Measurements from ENCODE around the gene B3GALT4. TPM values are rescaled to one million over a fixed set of nuclear protein-coding genes. Genes with fewer than 3 reads are reported as not detected.

Gene B3GALT4
- 15.9 TPM for total RNA-seq

- Histone ChIP-seq H3K9me3 (no peaks in the 10 kb centered on the region), H3K4me1 (peaks cover 9 to 36% of the 10 kb centered on the region in 2 donors), H3K27me3 (no peaks in the 10 kb centered on the region), H3K4me3 (peak within 1 kb of the TSS; percentile 69 to 80), H3K27ac (peak within 1 kb of the TSS; percentile 85 to 93), H3K36me3 (peaks cover 22 to 42% of the 10 kb centered on the region in 2 donors)
- peak; percentile 55 to 61 (median 57) for TF ChIP-seq CTCF (IDR thresholded peaks at IDR 0.05)
- intact Hi-C loops (cut with DNase I), result loop anchor here (1.0 kb wide), 2 partner anchors 11 to 21 kb away; partner anchors contain the start of gene RGL2
- peak in 1 of 2 donors; percentile 84 for DNase-seq (ENCODE audit: low spot score in 2 of 2)
These were observed at the start of gene B3GALT4 for GRCh38 chr6:33276864-33277662. Gene B3GALT4, plus strand, starts transcription at chr6:33277123. Its CDS starts 297 bp downstream, at chr6:33277420.

- DNase-seq (ENCODE audit: low spot score in 2 of 2), result no peak
- no peaks in the 10 kb centered on the region for H3K27me3 ChIP-seq
These were observed 41.7 kb upstream of the B3GALT4 start for GRCh38 chr6:33235221-33235634.

GRCh38 chr6:33236328-33236727 lies 40.6 kb upstream of the B3GALT4 start:
- no peaks in the 10 kb centered on the region for H3K4me1 ChIP-seq
- H3K27me3 ChIP-seq, result no peaks in the 10 kb centered on the region

More at GRCh38 chr6:33235221-33235634, 41.7 kb upstream of the B3GALT4 start:
- H3K4me3 ChIP-seq, result no peak overlapping the region
- intact Hi-C loops (cut with DNase I), result no loop called here
- H3K36me3 ChIP-seq, result no peaks in the 10 kb centered on the region
- TF ChIP-seq CTCF (IDR thresholded peaks at IDR 0.05), result no peak
- H3K9me3 ChIP-seq, result no peaks in the 10 kb centered on the region
- no peaks in the 10 kb centered on the region for H3K4me1 ChIP-seq
- no peak overlapping the region for H3K27ac ChIP-seq

GRCh38 chr6:33236852-33237251 lies 40.1 kb upstream of the B3GALT4 start:
- intact Hi-C loops (cut with DNase I), result no loop called here

More at GRCh38 chr6:33236328-33236727, 40.6 kb upstream of the B3GALT4 start:
- intact Hi-C loops (cut with DNase I), result no loop called here
- H3K4me3 ChIP-seq, result no peak overlapping the region
- no peak overlapping the region for H3K27ac ChIP-seq
- H3K36me3 ChIP-seq, result no peaks in the 10 kb centered on the region
- no peak for TF ChIP-seq CTCF (IDR thresholded peaks at IDR 0.05)
- no peaks in the 10 kb centered on the region for H3K9me3 ChIP-seq
- no peak for DNase-seq (ENCODE audit: low spot score in 2 of 2)

GRCh38 chr6:33237741-33238140 lies 39.2 kb upstream of the B3GALT4 start:
- Histone ChIP-seq H3K27me3 (no peaks in the 10 kb centered on the region), H3K4me1 (no peaks in the 10 kb centered on the region), H3K4me3 (no peak overlapping the region), H3K36me3 (no peaks in the 10 kb centered on the region), H3K9me3 (no peaks in the 10 kb centered on the region), H3K27ac (no peak overlapping the region)
- no peak for TF ChIP-seq CTCF (IDR thresholded peaks at IDR 0.05)
- intact Hi-C loops (cut with DNase I), result no loop called here
- DNase-seq (ENCODE audit: low spot score in 2 of 2), result no peak

More at GRCh38 chr6:33236852-33237251, 40.1 kb upstream of the B3GALT4 start:
- no peaks in the 10 kb centered on the region for H3K9me3 ChIP-seq
- no peaks in the 10 kb centered on the region for H3K36me3 ChIP-seq
- H3K4me1 ChIP-seq, result no peaks in the 10 kb centered on the region
- H3K27ac ChIP-seq, result no peak overlapping the region
- TF ChIP-seq CTCF (IDR thresholded peaks at IDR 0.05), result no peak
- DNase-seq (ENCODE audit: low spot score in 2 of 2), result no peak
- H3K4me3 ChIP-seq, result no peak overlapping the region
- H3K27me3 ChIP-seq, result no peaks in the 10 kb centered on the region

Data from ascending aorta (tissue), 2 donors.